ENCODE data around the gene SLC22A14. TPM values are rescaled to one million over a fixed set of nuclear protein-coding genes. Genes with fewer than 3 reads are reported as not detected.
"Not testable (repeated sequence)": the region's sequence is repeated elsewhere in the genome, so short reads cannot be mapped to it uniquely, and the experiment has no call there.

Gene SLC22A14
- total and polyA plus RNA-seq, 10 donors = 0.04 to 0.60 (median 0.18) TPM; not detected in 6

DNA sequence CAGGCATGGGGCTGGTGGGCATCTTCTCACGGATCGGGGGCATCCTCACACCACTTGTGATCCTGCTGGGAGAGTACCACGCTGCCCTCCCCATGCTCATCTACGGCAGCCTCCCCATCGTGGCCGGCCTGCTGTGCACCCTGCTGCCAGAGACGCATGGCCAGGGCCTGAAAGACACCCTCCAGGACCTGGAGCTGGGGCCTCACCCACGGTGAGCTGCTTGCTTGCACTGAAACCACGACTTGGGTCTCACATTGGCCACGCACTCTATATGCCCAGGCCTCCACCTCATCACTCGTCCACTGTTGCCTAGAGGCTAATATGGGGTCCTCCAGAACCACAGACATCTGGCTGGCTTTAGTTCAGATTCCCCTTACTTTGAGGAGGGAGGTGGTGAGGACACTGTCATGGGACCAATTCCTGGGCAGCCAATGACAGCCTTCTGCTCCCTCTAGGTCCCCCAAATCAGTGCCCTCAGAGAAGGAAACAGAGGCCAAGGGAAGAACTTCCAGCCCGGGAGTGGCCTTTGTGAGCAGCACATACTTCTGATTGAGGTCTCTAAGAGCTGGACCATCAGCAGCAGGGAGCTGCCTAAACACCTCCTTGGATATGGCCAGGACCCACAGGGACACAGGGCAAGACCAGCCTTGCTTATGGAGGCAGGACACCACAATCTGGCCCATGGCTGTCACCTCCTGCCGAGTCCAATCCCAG, 5.0 kb upstream of the SLC22A14 start:
- intact Hi-C loops (cut with DNase I; ENCODE audit: low total_unique reads) = no loop called here
- no peak for DNase-seq
- no peak overlapping the region for H3K4me3 ChIP-seq
- H3K4me1 ChIP-seq = peaks cover 0 to 7% (median 0%) of the 10 kb centered on the region in 6 donors
- H3K27ac ChIP-seq = no peak overlapping the region
- 78 to 94% (median 93%) methylated on average over 6 to 13 of the region's 13 CpGs for WGBS, 5 donors
- peaks cover 0 to 34% (median 0%) of the 10 kb centered on the region in 6 donors for H3K36me3 ChIP-seq
- H3K9me3 ChIP-seq = no peaks in the 10 kb centered on the region
- TF ChIP-seq CTCF (IDR thresholded peaks at IDR 0.05 in 8 of 11, conservative IDR thresholded peaks at IDR 0.05 in 3 of 11) (no peak), POLR2A (IDR thresholded peaks at IDR 0.05) (no peak), POLR2AphosphoS5 (IDR thresholded peaks at IDR 0.05) (no peak)
- no peaks in the 10 kb centered on the region for H3K27me3 ChIP-seq (replicated peaks in 1 of 7)

- 92 to 97% (median 93%) methylated on average over 3 to 5 of the region's 5 CpGs for WGBS, 5 donors
- intact Hi-C loops (cut with DNase I; ENCODE audit: low total_unique reads) = no loop called here
- peaks cover 0 to 34% (median 0%) of the 10 kb centered on the region in 6 donors for H3K36me3 ChIP-seq
- H3K4me3 ChIP-seq = no peak overlapping the region
- H3K27ac ChIP-seq = no peak overlapping the region
- TF ChIP-seq POLR2A (IDR thresholded peaks at IDR 0.05) = no peak
- no peak for TF ChIP-seq POLR2AphosphoS5 (IDR thresholded peaks at IDR 0.05)
- TF ChIP-seq CTCF (IDR thresholded peaks at IDR 0.05 in 8 of 11, conservative IDR thresholded peaks at IDR 0.05 in 3 of 11) = no peak
- H3K4me1 ChIP-seq = peaks cover 0 to 11% (median 0%) of the 10 kb centered on the region in 6 donors
- H3K27me3 ChIP-seq (replicated peaks in 1 of 7) = no peaks in the 10 kb centered on the region
- DNase-seq = no peak
- H3K9me3 ChIP-seq = no peaks in the 10 kb centered on the region
Measured at GRCh38 chr3:38278841-38279240, 3.3 kb upstream of the SLC22A14 start.

- no peak for DNase-seq
- intact Hi-C loops (cut with DNase I; ENCODE audit: low total_unique reads) = no loop called here
- Histone ChIP-seq H3K36me3 (no peaks in the 10 kb centered on the region), H3K4me1 (peaks cover 0 to 11% (median 0%) of the 10 kb centered on the region in 6 donors), H3K27me3 (replicated peaks in 1 of 7) (no peaks in the 10 kb centered on the region), H3K27ac (no peak overlapping the region), H3K9me3 (peaks cover 0 to 5% (median 0%) of the 10 kb centered on the region in 8 donors), H3K4me3 (no peak overlapping the region)
- TF ChIP-seq CTCF (IDR thresholded peaks at IDR 0.05 in 8 of 11, conservative IDR thresholded peaks at IDR 0.05 in 3 of 11) (no peak), POLR2AphosphoS5 (IDR thresholded peaks at IDR 0.05) (no peak), POLR2A (IDR thresholded peaks at IDR 0.05) (no peak)
- 90 to 96% (median 92%) methylated on average over 12 to 16 of the region's 16 CpGs for WGBS, 5 donors
Measured at GRCh38 chr3:38283810-38284755, 2.0 kb downstream of the SLC22A14 start.

DNA sequence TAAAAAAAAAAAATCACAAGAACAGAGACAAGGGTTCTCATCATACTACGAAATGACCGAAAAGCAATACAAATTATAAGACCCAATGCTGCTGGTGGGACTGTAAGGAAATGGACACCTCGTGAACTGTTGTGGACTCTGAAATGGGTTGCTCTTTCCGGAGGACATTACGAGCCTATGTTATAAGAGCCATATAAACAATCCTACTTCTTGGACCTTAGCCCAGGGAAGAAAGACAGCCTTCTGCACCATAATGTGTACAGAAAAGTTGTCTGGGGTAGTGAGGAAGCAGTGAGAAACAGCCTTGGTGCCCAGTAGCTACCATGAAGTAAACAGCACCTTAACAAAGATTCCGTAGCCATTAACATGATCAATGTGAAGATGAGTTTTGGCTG, 2.7 kb downstream of the SLC22A14 start:
- TF ChIP-seq POLR2A (IDR thresholded peaks at IDR 0.05) (no peak), CTCF (IDR thresholded peaks at IDR 0.05 in 8 of 11, conservative IDR thresholded peaks at IDR 0.05 in 3 of 11) (no peak), POLR2AphosphoS5 (IDR thresholded peaks at IDR 0.05) (no peak)
- 92 to 98% (median 96%) methylated on average over 6 of the region's 6 CpGs for WGBS, 5 donors
- Histone ChIP-seq H3K27ac (no peak overlapping the region), H3K4me3 (no peak overlapping the region), H3K4me1 (peaks cover 0 to 11% (median 0%) of the 10 kb centered on the region in 6 donors), H3K36me3 (no peaks in the 10 kb centered on the region), H3K9me3 (peaks cover 0 to 5% (median 0%) of the 10 kb centered on the region in 8 donors), H3K27me3 (replicated peaks in 1 of 7) (no peaks in the 10 kb centered on the region)
- intact Hi-C loops (cut with DNase I; ENCODE audit: low total_unique reads) = no loop called here
- no peak for DNase-seq

DNA sequence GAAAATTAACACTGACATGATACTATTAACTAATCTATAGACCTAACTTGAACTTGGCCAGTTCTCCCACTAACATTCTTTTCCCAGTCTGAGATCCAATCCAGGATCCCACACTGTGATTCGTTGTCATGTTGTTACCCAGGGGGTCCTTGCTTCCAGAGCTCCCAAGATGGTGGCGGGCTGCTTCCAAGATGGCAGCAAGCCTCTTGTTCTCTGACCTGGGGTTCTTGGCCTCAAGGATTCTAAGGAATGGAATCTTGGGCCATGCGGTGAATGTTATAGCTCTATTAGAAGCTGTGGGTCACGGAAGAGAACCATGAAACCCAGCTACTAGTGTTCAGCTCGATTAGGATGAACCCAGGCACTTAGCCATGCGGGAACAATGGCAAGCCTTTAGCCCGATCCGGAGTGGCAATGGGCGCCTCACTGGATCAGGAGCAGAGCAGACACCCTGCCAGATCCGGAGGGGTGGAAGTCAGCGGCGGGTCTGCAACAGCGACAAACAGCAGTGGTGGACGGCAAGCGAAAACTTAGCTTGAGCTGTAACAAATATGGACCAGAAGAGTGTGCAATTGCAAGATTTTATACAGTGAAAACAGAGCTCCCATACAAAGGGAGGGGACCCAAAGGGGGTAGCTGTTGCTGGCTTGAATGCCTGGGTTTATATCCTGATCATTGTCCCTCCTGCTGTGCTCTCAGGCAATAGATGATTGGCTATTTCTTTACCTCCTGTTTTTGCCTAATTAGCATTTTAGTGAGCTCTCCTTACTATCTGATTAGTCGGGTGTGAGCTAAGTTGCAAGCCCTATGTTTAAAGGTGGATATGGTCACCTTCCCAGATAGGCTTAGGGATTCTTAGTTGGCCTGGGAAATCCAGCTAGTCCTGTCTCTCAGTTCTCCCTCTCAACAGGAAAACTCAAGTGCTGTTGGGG, 7.5 kb downstream of the SLC22A14 start:
- WGBS, 5 donors = 90 to 97% (median 94%) methylated on average over 16 of the region's 16 CpGs
- intact Hi-C loops (cut with DNase I; ENCODE audit: low total_unique reads); H3K9me3 ChIP-seq; DNase-seq; H3K36me3 ChIP-seq; H3K27ac ChIP-seq; H3K4me1 ChIP-seq; H3K27me3 ChIP-seq (replicated peaks in 1 of 7); H3K4me3 ChIP-seq: not testable (repeated sequence)

All from spleen (tissue), 11 donors.